ENCODE data around the gene CCDC88A. TPM values are rescaled to one million over a fixed set of nuclear protein-coding genes. Genes with fewer than 3 reads are reported as not detected.

Gene CCDC88A
- polyA plus RNA-seq, 2 of the 4 experiments (the other 2 are of a cell fraction): 21.3 to 77.8 TPM

- ChIA-PET CTCF (interaction anchor here (0.9 kb wide), 1 partner anchor 14 kb away, joined by 3 read pairs; no protein-coding TSS in a partner anchor), POLR2A (no interaction called here)
- ATAC-seq (no peak), FAIRE-seq (no peak), DNase-seq (ENCODE audit: low read depth in 1 of 2, low spot score in 1 of 2) (no peak)
- Histone ChIP-seq H3K4me3 (no peak overlapping the region), H3K9me3 (no peaks in the 10 kb centered on the region), H3K4me2 (no peak overlapping the region), H3K27ac (no peak overlapping the region), H3K4me1 (no peaks in the 10 kb centered on the region)
- WGBS (ENCODE audit: missing lambda C conversion rate): 78% methylated on average over 4 of the region's 4 CpGs
- TF ChIP-seq CEBPB (IDR thresholded peaks at IDR 0.05) (0 out of 4 replicates have a peak, but pooled peaks of 1 of the 2 experiments have one; percentile 13), CBX2 (IDR thresholded peaks at IDR 0.05; ENCODE audit: borderline replicate concordance, low read depth) (no peak)
Measured at GRCh38 chr2:55384786-55385185, 34.9 kb downstream of the CCDC88A start.

DNA sequence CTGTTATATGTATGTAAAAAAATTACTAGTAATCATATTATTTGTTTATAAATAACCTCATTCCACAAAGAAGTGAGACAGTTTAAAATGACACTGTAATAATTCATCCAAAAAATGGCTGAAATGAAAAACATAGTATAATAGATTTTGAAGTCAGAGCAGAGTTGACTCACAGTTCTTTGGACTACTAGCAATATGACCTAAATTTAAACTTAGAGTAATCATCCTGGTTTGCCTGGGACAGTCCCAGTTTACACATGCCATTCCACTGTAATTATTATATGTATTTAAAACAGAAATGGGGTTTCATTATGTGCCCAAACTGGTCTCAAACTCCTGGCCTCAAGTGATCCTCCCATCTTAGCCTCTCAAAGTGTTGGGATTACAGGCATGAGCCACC is 48.3 kb downstream of the CCDC88A start:
- ChIA-PET CTCF (interaction anchor here (0.6 kb wide), 1 partner anchor 61 kb away, joined by 3 read pairs; no protein-coding TSS in a partner anchor), POLR2A (no interaction called here)
- Histone ChIP-seq H3K9me3 (no peaks in the 10 kb centered on the region), H3K4me2 (no peak overlapping the region), H3K27ac (no peak overlapping the region), H3K4me3 (no peak overlapping the region), H3K4me1 (peaks cover 4% of the 10 kb centered on the region; the same call in 1 of the 3 replicates)
- DNase-seq (ENCODE audit: low read depth in 1 of 2, low spot score in 1 of 2) (no peak), ATAC-seq (no peak), FAIRE-seq (no peak)
- no peak for TF ChIP-seq HEYL (CRISPR knock-in tag; IDR thresholded peaks at IDR 0.05)
- no peak for TF ChIP-seq EHMT2 (IDR thresholded peaks at IDR 0.05; ENCODE audit: low read depth)

DNA sequence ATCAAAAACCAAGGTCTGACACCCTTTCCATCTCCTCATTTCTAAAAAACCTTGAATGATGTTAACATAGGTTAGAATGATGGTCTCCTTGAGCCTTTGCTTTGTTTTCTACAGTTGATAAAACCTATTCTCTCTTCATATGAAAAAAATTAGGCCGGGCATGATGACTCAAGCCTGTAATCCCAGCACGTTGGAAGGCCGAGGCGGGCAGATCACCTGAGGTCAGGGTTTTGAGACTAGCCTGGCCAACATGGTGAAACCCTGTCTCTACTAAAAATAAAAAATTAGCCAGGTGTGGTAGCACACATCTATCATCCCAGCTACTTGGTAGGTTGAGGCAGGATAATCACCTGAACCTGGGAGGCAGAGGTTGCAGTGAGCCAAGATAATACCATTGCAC is 49.4 kb downstream of the CCDC88A start:
- ChIA-PET CTCF (no interaction called here), POLR2A (no interaction called here)
- Histone ChIP-seq H3K27ac (no peak overlapping the region), H3K4me1 (peaks cover 4% of the 10 kb centered on the region; the same call in 1 of the 3 replicates), H3K9me3 (no peaks in the 10 kb centered on the region), H3K4me3 (no peak overlapping the region), H3K4me2 (no peak overlapping the region)
- no peak for TF ChIP-seq USF2 (IDR thresholded peaks at IDR 0.05)
- TF ChIP-seq HDAC2 (IDR thresholded peaks at IDR 0.05): no peak
- TF ChIP-seq HOXB5 (CRISPR knock-in tag; IDR thresholded peaks at IDR 0.05): no peak
- no peak for TF ChIP-seq CHD2 (IDR thresholded peaks at IDR 0.05; ENCODE audit: low read length, partially characterized antibody)
- TF ChIP-seq JUN (IDR thresholded peaks at IDR 0.05): no peak
- TF ChIP-seq TFCP2L1 (CRISPR knock-in tag; IDR thresholded peaks at IDR 0.05): no peak
- TF ChIP-seq, protein P1, sequence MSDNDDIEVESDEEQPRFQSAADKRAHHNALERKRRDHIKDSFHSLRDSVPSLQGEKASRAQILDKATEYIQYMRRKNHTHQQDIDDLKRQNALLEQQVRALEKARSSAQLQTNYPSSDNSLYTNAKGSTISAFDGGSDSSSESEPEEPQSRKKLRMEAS (IDR thresholded peaks at IDR 0.05): no peak
- no peak for TF ChIP-seq RARB (CRISPR knock-in tag; IDR thresholded peaks at IDR 0.05)
- TF ChIP-seq EHF (CRISPR knock-in tag; IDR thresholded peaks at IDR 0.05): no peak
- TF ChIP-seq JUNB (IDR thresholded peaks at IDR 0.05): no peak
- TF ChIP-seq PHF8 (IDR thresholded peaks at IDR 0.05; ENCODE audit: borderline replicate concordance, low read depth): no peak
- TF ChIP-seq, protein P2, sequence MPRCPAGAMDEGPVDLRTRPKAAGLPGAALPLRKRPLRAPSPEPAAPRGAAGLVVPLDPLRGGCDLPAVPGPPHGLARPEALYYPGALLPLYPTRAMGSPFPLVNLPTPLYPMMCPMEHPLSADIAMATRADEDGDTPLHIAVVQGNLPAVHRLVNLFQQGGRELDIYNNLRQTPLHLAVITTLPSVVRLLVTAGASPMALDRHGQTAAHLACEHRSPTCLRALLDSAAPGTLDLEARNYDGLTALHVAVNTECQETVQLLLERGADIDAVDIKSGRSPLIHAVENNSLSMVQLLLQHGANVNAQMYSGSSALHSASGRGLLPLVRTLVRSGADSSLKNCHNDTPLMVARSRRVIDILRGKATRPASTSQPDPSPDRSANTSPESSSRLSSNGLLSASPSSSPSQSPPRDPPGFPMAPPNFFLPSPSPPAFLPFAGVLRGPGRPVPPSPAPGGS (IDR thresholded peaks at IDR 0.05): no peak
- TF ChIP-seq, protein P3, sequence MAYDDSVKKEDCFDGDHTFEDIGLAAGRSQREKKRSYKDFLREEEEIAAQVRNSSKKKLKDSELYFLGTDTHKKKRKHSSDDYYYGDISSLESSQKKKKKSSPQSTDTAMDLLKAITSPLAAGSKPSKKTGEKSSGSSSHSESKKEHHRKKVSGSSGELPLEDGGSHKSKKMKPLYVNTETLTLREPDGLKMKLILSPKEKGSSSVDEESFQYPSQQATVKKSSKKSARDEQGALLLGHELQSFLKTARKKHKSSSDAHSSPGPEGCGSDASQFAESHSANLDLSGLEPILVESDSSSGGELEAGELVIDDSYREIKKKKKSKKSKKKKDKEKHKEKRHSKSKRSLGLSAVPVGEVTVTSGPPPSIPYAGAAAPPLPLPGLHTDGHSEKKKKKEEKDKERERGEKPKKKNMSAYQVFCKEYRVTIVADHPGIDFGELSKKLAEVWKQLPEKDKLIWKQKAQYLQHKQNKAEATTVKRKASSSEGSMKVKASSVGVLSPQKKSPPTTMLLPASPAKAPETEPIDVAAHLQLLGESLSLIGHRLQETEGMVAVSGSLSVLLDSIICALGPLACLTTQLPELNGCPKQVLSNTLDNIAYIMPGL (CRISPR knock-in tag; IDR thresholded peaks at IDR 0.05; ENCODE audit: borderline replicate concordance): no peak
- no peak for TF ChIP-seq MYC (IDR thresholded peaks at IDR 0.05; ENCODE audit: borderline replicate concordance, low read length)
- TF ChIP-seq RCOR1 (IDR thresholded peaks at IDR 0.05; ENCODE audit: low read depth, low read length): no peak
- no peak for TF ChIP-seq ZSCAN20 (CRISPR knock-in tag; IDR thresholded peaks at IDR 0.05)
- TF ChIP-seq KDM1A (IDR thresholded peaks at IDR 0.05; ENCODE audit: low read depth): no peak
- TF ChIP-seq POLR2AphosphoS2 (conservative IDR thresholded peaks at IDR 0.05; ENCODE audit: low read length): no peak
- whole genome bisulfite sequencing (ENCODE audit: missing lambda C conversion rate): 96% methylated on average over 4 of the region's 4 CpGs
- no peak for FAIRE-seq
- DNase-seq (ENCODE audit: low read depth in 1 of 2, low spot score in 1 of 2): no peak
- ATAC-seq: no peak
